Epithelial cell of esophagus (primary cell): ENCODE data around the gene LEKR1.

Experiments used
- DNase-seq: peaks from one replicate; pipeline ENCODE4 v3.0.0; 2010; ENCODE audit warnings: low read depth
- H3K4me3 ChIP-seq: 2 replicates; pipeline ENCODE4 v1.5.1; 2011; ENCODE audit warnings: mild to moderate bottlenecking, low read length, control low read depth
- TF ChIP-seq, protein P1 (sequence below): IDR thresholded peaks from 2 replicates; pipeline ENCODE4 v1.5.1; 2011; ENCODE audit warnings: low read depth, mild to moderate bottlenecking, low read length, control low read depth, inconsistent platforms; ENCODE audit not compliant: insufficient read depth; ENCODE audit errors: missing control alignments

LEKR1 gene

DNA sequence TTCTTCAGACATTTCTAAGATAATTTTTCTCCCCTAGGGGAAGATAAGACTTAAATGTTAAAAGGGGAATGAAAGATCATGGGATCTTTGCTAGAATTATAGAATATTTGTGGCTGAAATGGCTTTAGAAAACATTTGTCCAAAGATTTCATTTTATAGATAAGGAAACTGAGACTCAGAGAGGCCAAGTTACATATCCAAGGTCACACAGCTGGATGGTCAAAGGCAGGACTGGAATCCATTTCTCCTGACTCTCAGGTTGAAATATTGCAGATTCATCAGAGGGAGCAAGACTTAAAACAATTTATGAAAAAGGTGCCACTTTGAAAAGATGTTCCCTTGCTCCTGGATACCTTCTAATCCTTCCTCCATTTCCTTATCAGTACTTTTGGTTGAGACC lies 19.5 kb upstream of the LEKR1 start:
- H3K4me3 ChIP-seq: no peak overlapping the region
- TF ChIP-seq, protein P1, sequence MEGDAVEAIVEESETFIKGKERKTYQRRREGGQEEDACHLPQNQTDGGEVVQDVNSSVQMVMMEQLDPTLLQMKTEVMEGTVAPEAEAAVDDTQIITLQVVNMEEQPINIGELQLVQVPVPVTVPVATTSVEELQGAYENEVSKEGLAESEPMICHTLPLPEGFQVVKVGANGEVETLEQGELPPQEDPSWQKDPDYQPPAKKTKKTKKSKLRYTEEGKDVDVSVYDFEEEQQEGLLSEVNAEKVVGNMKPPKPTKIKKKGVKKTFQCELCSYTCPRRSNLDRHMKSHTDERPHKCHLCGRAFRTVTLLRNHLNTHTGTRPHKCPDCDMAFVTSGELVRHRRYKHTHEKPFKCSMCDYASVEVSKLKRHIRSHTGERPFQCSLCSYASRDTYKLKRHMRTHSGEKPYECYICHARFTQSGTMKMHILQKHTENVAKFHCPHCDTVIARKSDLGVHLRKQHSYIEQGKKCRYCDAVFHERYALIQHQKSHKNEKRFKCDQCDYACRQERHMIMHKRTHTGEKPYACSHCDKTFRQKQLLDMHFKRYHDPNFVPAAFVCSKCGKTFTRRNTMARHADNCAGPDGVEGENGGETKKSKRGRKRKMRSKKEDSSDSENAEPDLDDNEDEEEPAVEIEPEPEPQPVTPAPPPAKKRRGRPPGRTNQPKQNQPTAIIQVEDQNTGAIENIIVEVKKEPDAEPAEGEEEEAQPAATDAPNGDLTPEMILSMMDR: no peak
- no peak for DNase-seq

- TF ChIP-seq, protein P1: no peak
- DNase-seq: peak; percentile 73
Measured at GRCh38 chr3:156808025-156808424, 18.1 kb upstream of the LEKR1 start.

DNA sequence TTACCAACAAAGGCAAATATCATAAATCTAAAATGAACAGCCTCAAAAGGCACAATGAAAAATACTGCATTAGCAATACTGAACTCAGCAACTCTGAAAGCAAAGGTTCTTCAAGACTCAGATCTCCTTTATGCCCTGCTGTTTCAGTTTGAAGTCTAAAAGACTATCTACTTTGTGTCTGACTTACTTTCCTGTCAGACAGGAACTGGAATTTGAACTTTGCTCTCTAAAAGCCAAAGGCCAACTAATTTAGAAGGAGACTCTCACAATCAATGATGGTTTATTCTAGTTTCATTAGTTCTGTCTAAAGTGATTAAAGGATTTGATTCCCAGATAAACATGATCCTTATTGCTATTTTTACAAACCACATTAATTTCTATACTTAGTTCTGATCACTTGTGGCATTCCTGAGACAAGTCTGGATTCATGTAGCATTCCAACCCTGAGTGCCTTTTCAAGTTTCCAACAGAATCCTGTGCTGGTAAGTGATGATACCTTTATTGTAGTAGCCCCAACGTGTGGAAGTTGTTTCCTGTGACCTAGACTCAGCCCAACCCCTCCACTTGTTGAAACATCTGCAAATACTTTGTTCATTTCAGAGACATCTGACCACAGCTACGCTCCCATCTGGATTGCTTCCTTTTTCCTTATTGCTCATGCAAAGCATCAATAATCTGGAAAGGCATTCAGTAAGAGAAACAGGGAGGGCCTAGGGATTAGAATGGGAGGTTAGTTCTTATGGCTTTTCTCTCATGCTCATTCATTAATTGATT lies 14.9 kb upstream of the LEKR1 start:
- no peak overlapping the region for H3K4me3 ChIP-seq
- TF ChIP-seq, protein P1: no peak
- DNase-seq: peak; percentile 96

More at GRCh38 chr3:156808025-156808424, 18.1 kb upstream of the LEKR1 start:
- no peak overlapping the region for H3K4me3 ChIP-seq

DNA sequence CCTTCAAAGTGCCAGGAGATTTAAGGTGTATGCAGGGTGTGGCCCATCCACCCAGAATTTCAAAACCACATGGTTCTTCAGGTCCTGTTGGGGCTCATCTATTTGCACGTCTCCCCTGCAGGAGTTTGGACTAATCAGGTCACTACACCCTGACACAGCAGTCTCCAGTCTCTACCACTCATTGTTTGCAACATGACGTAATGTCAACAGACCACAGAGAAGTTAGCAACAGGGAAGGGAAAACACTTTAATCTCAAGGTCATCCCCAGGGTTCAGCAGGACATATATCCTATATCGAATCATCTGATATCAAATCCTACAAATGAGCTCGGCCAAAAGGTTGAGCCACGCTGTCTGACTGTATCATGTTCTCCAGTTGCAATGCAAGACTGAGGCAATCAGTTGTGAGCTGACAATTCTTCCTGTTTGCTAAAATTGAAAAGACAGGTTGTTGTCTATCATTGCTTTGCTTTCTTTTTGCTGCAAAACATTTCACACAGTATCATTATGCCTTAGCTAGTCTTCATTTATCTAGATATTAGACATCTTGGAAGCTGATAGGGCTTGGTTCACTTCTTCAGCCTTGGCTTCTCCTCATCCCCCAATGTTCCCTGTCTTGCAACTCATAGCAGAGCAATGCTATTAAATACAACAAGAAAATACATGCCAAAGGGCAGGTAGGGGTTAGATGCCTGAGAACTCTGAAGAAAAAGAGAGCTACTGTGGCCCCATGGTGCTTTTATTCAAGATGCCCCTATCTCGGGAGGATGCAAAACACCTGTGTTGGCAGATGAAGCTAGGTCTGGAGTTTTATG lies 13.4 kb upstream of the LEKR1 start:
- no peak overlapping the region for H3K4me3 ChIP-seq
- DNase-seq: peak; percentile 95
- TF ChIP-seq, protein P1: no peak

DNA sequence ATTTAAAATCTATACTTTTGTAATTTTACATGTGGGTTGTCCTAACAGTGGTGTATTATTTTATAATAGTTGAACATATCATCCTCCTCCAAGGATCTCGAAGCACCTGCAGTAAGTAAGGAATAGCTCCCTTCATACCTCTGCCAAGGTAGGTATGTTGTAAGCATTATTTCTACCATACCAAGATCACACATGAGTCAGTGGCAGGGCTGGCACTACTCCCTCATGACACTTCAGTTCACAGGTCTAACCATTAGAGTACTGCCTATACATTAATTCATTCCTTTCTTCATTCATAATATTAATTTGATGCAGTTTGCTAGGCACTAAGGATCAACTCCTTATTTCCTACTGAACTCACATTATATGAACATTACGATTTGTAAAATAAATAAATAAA lies 11.9 kb upstream of the LEKR1 start:
- TF ChIP-seq, protein P1: no peak
- peak; percentile 87 for DNase-seq
- H3K4me3 ChIP-seq: no peak overlapping the region

GRCh38 chr3:156816091-156816793 lies 9.9 kb upstream of the LEKR1 start:
- no peak for DNase-seq
- H3K4me3 ChIP-seq: peak overlapping the region; percentile 45

More at GRCh38 chr3:156816091-156816793, 9.9 kb upstream of the LEKR1 start:
- TF ChIP-seq, protein P1: no peak
